ENCODE data around the gene ZNRF3.

The ZNRF3 gene

DNA sequence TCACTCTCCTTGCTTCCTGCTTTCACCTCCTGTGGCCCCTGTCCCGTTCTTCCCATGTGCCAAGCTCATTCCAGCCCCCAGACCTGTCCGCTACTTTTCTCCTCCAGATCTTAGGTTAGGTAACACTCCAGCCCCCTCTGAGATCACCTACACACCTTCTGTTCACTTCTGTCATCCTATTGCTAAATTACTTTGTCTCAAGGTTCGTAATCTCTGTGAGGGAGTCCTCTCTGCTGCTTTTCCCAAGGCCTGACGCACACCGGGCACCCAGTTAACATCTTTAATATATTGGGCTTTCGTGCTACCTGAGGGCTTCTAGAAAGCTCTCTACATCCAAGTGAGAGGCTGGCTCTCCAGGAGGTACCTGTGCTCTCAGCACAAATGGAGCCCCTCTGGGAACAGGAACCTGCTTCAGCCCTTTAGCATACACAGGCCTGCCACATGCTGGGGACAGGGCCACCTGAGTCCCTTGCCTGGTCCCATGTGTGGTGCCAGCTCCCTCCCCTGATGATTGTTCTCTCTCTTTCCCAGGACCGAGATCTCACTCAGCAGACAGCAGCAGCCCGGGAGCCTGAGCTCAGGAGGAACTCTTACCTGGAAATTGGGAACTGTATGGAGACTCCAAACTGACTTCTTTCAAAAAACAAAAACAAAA is 169.8 kb downstream of the ZNRF3 start:
- ATAC-seq (ENCODE audit: insufficient read depth, low read depth) (no peak), DNase-seq (no peak)
- H3K4me2 ChIP-seq (ENCODE audit: insufficient read depth, low read length), result no peak overlapping the region

DNA sequence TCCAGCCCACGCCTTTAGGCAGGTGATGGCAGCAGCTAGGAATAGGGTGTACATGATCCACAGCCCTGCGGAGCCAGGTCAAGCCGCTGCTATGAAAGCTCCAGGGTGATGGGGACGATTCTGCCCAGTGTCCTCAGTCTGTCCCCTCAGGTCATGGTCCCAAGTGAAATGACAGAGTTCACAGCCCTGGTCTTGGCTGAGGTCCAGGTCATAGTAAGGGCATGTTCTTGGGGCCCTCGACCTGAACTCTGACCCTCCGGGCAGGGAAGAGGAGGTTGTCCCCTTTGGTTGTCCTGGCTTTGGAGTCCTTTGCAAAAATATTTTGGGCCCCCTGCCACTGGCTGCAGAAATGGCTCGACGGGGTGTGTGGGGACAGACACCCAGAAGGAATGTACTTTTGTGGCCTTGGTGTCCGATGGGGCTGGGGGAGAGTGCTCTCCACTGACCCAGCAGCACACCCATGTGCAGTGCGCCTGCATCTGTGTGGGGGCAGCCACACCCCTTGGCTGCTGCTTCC is 170.9 kb downstream of the ZNRF3 start:
- Histone ChIP-seq H3K9me3 (ENCODE audit: insufficient read depth, low read length, severe bottlenecking) (no peaks in the 10 kb centered on the region), H3K79me2 (ENCODE audit: insufficient read depth, low read length) (no peaks in the 10 kb centered on the region), H4K20me1 (ENCODE audit: insufficient read depth, low read length) (no peaks in the 10 kb centered on the region), H3K27me3 (ENCODE audit: insufficient read depth, low read length, poor library complexity) (no peaks in the 10 kb centered on the region), H2AFZ (ENCODE audit: low read depth, low read length) (no peak overlapping the region), H3K36me3 (ENCODE audit: insufficient read depth, low read length) (peaks cover 8% of the 10 kb centered on the region), H3K4me2 (ENCODE audit: insufficient read depth, low read length) (no peak overlapping the region), H3K9ac (ENCODE audit: low read depth, low read length) (no peak overlapping the region), H3K4me3 (ENCODE audit: low read depth in 1 of 2, low read length in 2 of 2) (no peak overlapping the region), H3K27ac (ENCODE audit: low read length) (no peak overlapping the region; the same call in 1 of the 2 replicates), H3K4me1 (ENCODE audit: insufficient read depth, low read length) (peaks cover 25% of the 10 kb centered on the region)
- DNase-seq (no peak), ATAC-seq (ENCODE audit: insufficient read depth, low read depth) (no peak)
- TF ChIP-seq, protein P1, sequence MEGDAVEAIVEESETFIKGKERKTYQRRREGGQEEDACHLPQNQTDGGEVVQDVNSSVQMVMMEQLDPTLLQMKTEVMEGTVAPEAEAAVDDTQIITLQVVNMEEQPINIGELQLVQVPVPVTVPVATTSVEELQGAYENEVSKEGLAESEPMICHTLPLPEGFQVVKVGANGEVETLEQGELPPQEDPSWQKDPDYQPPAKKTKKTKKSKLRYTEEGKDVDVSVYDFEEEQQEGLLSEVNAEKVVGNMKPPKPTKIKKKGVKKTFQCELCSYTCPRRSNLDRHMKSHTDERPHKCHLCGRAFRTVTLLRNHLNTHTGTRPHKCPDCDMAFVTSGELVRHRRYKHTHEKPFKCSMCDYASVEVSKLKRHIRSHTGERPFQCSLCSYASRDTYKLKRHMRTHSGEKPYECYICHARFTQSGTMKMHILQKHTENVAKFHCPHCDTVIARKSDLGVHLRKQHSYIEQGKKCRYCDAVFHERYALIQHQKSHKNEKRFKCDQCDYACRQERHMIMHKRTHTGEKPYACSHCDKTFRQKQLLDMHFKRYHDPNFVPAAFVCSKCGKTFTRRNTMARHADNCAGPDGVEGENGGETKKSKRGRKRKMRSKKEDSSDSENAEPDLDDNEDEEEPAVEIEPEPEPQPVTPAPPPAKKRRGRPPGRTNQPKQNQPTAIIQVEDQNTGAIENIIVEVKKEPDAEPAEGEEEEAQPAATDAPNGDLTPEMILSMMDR (IDR thresholded peaks at IDR 0.05; ENCODE audit: borderline replicate concordance, extremely low read depth, low read length, poor library complexity, severe bottlenecking), result no peak
- no peak for TF ChIP-seq EZH2 (IDR thresholded peaks at IDR 0.05; ENCODE audit: borderline replicate concordance, low read depth, low read length, severe bottlenecking)

More for the DNA sequence above, 169.8 kb downstream of the ZNRF3 start:
- no peaks in the 10 kb centered on the region for H3K79me2 ChIP-seq (ENCODE audit: insufficient read depth, low read length)
- H2AFZ ChIP-seq (ENCODE audit: low read depth, low read length), result no peak overlapping the region
- H3K27ac ChIP-seq (ENCODE audit: low read length), result no peak overlapping the region
- H3K36me3 ChIP-seq (ENCODE audit: insufficient read depth, low read length), result peaks cover 20% of the 10 kb centered on the region
- no peak for TF ChIP-seq EZH2 (IDR thresholded peaks at IDR 0.05; ENCODE audit: borderline replicate concordance, low read depth, low read length, severe bottlenecking)
- TF ChIP-seq, protein P1 (IDR thresholded peaks at IDR 0.05; ENCODE audit: borderline replicate concordance, extremely low read depth, low read length, poor library complexity, severe bottlenecking), result no peak
- H3K9me3 ChIP-seq (ENCODE audit: insufficient read depth, low read length, severe bottlenecking), result no peaks in the 10 kb centered on the region
- no peak overlapping the region for H3K9ac ChIP-seq (ENCODE audit: low read depth, low read length)
- no peak overlapping the region for H3K4me3 ChIP-seq (ENCODE audit: low read depth in 1 of 2, low read length in 2 of 2)
- H4K20me1 ChIP-seq (ENCODE audit: insufficient read depth, low read length), result no peaks in the 10 kb centered on the region
- H3K27me3 ChIP-seq (ENCODE audit: insufficient read depth, low read length, poor library complexity), result no peaks in the 10 kb centered on the region
- peaks cover 25% of the 10 kb centered on the region for H3K4me1 ChIP-seq (ENCODE audit: insufficient read depth, low read length)

DNA sequence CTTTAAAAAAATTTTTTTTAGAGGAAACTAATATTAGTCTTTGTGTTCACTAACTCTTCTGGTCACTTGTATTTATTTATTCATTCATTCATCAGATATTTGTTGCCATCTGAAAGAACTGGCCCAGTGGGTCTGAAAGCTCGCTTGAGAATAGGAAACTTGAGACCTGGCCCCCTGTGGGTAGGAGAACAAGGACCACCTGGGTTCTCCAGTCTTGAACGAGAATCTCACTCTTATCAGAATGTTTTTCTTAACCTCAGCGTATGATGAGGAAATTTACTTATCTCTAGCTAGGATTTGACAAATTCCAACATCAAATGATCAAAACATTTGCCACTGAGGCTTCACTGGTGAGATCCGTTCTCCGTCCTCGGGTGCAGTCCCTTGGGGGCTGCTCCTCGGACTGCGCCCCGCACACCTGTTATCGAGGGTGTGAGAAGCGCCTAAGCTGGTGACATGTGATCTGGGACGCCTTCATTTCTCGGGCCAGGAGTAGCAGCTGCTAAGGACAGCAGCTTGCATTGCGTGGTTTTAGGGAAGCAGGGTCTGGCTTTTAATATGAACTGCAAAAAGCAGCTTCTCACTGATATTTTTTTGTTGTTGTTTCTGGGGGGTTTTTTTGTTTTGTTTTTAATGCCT is 171.9 kb downstream of the ZNRF3 start:
- Histone ChIP-seq H3K4me2 (ENCODE audit: insufficient read depth, low read length) (peak overlapping the region; percentile 29), H3K79me2 (ENCODE audit: insufficient read depth, low read length) (no peaks in the 10 kb centered on the region), H3K4me3 (ENCODE audit: low read depth in 1 of 2, low read length in 2 of 2) (no peak overlapping the region), H2AFZ (ENCODE audit: low read depth, low read length) (no peak overlapping the region), H4K20me1 (ENCODE audit: insufficient read depth, low read length) (no peaks in the 10 kb centered on the region), H3K36me3 (ENCODE audit: insufficient read depth, low read length) (0 out of 2 replicates have a peak, but pooled peaks cover 3% of the 10 kb centered on the region), H3K27me3 (ENCODE audit: insufficient read depth, low read length, poor library complexity) (no peaks in the 10 kb centered on the region), H3K4me1 (ENCODE audit: insufficient read depth, low read length) (peaks cover 25% of the 10 kb centered on the region), H3K27ac (ENCODE audit: low read length) (peak overlapping the region; percentile 35; the same call in 1 of the 2 replicates), H3K9ac (ENCODE audit: low read depth, low read length) (0 out of 2 replicates have a peak overlapping the region, but pooled peaks have one; percentile 2), H3K9me3 (ENCODE audit: insufficient read depth, low read length, severe bottlenecking) (no peaks in the 10 kb centered on the region)
- TF ChIP-seq, protein P1 (IDR thresholded peaks at IDR 0.05; ENCODE audit: borderline replicate concordance, extremely low read depth, low read length, poor library complexity, severe bottlenecking), result no peak
- DNase-seq (peak; percentile 51), ATAC-seq (ENCODE audit: insufficient read depth, low read depth) (peak; percentile 73)
